Measurements from ENCODE around the gene MMP3.

Gene MMP3

DNA sequence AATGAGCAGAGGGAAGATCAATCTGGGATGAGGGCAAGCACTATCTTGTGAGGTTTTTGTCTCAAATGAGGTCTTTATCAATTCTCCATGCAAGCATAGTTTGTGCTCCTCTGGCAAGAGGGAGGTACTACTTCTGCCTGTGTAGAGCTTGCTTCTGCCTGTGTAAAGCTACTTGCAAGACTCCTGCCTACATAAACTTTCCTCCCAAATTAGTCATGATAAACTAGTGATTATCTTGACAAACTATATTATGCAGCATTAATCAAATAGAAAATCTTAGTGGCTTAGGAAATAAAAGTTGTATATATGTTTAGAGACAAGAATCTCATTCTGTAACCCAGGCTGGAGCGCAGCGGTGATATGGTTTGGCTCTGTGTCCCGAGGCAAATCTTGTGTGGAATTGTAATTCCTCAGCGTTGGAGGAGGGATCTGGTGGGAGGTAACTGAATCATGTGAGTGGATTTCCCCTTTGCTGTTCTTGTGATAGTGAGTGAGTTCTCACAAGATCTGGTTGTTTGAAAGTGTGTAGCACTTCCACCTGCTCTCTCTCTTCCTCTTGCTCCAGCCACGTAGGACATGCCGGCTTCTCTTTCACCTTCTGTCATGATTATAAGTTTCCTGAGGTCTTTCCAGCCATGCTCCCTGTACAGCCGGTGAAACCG, 54.9 kb downstream of the MMP3 start:
- no peak for DNase-seq
